GM15510 (cell line): ENCODE results near the gene LIN52.

Source experiments
- POLR2A ChIP-seq: IDR thresholded peaks from 3 replicates; pipeline ENCODE4 v1.6.1; 2011; ENCODE audit warnings: borderline replicate concordance; ENCODE audit not compliant: insufficient read length; ENCODE audit errors: extremely low read depth

LIN52 gene

DNA sequence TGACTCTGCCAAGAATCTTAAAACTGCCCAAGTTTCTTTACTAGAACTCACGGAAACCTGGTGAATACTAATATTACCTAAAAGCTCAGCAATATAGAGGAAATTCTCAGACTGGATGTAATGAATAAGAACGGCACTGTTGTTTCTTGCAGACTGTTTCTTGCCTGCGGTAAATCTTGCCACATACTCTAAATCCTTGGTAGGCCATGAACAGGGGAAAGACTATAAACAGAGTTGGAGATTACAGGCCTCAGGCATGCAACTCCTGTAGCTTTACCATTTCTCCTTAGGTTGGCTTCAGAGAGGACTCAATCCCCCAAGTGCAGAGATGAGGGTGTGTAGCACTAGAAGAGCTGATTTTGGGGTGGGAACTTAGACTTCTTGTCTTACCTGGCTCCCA is 1.6 kb upstream of the LIN52 start:
- TF ChIP-seq POLR2A: no peak

DNA sequence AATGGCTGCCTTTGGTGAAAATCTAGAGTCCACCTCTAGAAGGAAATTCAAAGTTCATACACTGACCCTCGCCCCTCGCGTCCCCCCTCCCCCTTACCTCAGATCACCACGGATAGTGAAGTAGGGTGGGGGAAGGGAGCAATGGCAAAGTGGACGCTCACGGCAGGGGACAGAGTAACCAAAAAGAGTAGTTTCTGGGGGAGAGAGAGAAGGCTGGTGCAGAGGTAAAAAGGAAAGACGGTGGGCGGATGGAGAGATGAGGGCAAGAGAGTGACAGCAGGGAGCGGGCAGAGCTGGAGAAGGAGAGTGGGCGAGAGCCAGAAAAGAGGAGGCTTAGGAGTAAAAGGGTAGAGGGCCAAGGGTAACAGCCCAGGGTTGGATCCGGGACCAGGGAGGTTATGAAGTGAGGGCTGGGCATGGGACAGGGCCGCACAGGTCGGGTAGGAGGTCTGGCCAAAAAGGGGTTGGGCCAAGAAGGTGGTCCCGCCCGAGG is 926 bp upstream of the LIN52 start:
- no peak for TF ChIP-seq POLR2A

DNA sequence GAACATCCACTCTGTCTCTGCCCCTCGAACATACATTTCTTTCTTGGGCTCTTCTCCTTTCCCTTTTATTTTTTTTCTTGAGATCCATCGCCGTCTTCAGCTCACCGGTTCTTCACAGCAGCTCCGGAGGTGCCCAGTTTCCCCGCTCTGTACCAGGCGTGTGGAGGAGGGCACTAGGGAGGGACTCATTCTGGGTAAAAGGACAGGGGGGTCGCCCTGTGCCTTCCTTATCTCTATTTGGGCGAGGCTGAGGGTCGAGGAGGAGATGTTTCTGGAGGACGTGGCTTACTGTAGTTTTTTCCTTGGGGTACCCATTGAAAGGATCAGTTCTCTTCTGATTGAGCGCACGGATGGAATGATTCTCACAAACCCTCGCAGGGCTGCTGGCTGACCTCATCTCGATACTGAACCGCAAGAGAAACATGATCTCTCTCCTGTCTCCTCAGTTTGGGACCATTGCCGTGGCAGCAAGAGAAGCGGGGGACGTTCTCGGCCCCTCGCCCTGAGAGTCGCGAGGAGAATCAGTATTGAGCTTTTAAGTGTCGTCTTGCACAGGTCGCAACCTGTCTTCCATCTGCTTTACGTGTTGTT is 386 bp downstream of the LIN52 start:
- no peak for TF ChIP-seq POLR2A

DNA sequence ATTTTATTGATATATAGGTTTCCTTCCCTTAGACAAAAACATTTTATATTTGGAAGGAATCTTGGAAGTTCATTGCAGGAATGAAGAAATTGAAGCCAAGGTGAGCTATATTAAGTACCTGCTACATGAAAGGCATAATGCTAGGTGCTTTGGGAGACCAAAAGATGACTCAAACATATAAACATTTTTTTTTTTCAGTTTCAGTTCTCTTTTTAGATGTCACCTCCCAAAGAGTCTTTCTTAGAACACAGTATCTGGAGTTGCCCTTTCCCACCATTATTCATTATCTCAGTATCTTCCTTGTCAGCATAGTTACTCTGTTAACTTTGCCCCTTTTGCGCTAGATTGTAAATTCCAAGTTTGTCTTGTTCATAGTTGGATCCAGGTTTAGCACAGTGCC is 1.1 kb downstream of the LIN52 start:
- no peak for TF ChIP-seq POLR2A

DNA sequence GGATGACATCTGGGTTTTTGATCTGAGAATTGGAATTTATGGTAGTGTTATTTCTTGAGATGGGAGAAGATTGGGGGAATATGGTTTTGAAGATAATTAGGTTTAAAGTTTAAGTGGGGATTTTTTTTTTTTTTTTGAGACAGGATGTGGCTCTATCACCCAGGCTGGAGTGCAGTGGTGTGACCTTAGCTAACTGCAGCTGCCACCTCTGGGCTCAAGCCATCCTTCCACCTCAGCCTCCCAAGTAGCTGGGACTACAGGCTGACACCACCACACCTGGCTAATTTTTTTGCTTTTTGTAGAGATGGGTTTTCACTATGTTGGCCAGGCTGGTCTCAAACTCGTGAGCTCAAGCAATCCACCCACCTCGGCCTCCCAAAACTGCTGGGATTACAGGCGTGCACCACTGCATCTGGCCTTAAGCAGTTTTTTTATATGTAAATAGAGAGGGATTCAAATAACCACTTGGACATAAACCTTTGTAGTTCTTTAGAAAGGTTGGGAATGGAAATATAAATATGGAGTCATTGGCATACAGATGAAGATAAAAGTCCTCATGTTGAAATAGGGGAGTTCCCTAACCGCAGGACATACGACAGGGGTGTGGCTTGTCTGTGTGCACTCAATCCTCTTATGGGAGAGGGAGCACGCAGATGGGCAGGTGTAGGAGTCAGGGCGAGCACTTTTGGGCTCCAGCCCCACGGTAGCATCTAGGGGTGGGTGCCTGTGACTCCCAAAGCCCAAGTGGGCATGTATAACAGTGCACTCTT is 4.7 kb downstream of the LIN52 start:
- no peak for TF ChIP-seq POLR2A

DNA sequence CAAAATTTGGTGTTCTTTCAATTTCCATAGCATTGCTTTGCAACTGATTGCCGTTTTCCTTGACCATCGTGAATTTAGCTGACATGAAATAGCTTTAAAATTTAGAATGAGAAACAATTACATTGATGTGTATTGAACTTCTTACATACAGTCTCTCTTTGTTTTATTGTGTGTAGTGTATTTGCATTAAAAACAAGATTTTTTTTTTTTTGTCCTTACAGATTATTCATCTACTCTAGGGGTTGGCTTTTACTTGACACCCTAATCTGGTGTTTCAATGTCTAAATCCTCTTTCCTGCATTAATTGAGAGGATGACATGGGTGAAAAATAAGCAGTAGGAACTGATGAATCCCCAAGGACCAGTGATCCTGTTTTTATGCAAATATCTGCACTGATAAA is 20.6 kb downstream of the LIN52 start:
- no peak for TF ChIP-seq POLR2A

DNA sequence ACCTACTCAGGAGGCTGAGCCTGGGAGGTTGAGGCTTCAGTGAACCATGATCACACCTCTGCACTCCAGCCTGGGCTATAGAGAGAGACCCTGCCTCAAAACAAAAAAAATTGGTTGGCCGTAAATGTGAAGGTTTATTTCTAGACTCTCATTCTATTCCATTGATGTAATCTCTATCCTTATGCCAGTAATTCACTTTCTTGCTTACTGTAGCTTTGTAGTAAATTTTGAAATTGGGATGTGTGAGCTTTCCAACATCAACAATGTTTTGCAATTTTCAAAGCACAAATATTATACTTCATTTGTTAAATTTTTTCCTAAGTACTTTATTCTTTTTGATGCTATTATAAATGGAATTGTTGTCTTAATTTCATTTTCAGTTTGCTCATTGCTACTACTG is 24.6 kb downstream of the LIN52 start:
- TF ChIP-seq POLR2A: no peak

DNA sequence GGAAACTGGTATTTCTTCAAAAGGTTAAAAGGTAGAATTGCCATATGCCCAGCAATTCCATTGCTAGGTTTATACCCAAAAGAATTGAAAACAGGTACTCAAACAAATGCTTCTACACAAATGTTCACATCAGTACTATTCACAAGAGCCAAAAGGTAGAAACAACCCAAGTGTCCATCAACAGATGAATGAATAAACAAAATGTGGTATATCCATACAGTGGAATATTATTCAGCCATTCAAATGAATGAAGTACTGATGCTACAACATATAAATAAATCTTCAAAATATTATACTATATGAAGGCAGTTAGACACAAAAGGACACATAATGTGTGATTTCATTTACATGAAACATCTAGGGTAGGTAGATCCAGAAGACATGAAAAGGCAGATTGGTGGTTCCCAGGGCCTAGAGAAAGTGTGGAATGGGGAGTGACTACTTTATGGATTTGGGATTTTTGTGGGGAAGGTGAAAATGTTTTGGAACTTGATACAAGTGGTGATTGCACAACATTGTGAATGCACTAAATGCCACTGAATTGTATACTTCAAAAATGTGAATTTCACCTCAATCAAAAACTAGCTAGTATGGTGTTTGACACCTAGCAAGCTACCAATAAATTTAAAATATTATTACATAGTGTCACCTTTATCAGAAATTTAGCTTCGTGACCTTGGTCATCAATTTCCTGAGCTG is 41.7 kb downstream of the LIN52 start:
- TF ChIP-seq POLR2A: no peak

DNA sequence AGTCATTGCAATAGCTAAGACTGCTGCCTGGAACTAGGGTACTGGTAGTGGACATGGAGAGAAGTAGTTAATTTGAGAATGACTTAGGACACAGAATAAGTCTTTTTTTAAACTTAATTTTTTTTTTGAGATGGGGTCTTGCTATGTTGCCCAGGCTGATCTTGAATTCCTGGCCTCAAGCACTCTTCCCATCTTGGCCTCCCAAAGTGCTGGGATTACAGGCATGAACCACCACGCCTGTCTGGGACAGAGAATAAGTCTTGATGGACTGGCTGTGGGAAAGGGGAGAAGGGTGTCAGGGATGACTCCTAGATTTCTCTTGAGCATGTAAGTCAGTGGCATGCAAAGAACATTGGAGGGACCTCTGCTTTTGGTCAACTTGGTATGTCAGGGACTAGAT is 42.9 kb downstream of the LIN52 start:
- no peak for TF ChIP-seq POLR2A

DNA sequence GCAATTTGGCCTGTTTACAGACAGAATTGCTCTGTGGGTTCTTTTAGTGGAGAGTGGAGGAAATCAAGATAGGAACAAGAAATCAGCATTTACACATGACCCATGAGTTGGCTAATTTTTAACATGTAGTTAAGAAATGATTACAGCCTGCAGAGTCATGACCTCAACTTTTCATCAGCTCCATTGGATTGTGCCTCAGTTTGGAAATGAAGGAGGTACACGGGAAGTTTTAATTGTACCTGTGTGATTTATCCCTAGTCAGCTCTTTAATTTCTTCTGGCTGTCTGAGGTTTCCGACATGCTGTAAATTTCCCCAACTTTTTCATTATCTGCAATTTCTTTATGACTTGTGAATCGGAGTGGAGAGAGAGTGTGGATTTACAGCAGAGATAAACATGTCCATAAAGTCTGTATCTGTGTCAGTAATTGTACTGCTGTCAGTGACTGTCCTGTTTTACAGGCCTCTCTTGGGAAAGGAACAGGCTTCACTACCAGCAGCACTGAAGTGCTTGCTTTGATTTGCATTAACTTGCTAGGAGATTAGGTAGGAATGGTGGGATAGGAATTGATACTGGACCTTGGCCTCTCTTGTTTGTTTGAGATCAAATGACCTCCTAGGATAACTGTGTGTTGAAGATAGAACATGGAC is 49.2 kb downstream of the LIN52 start:
- no peak for TF ChIP-seq POLR2A

DNA sequence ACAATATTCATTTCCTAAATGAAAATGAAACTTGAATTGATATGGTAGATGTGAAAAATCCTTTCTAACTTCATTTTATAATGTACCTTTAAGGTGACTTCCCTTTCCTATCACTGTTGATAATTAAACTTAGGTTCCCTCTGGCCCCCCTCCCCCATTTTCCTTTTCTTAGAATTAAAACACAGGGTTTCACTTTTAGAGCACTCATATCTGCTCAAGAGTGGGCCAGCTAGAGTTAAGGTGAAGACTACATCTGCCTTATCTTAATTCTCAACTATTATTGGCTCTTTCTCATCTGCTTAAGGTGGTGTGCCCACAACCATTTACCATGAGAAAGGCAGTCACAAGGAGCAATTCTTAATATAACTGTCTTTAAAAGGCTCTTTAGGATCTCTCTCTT is 49.7 kb downstream of the LIN52 start:
- TF ChIP-seq POLR2A: no peak

DNA sequence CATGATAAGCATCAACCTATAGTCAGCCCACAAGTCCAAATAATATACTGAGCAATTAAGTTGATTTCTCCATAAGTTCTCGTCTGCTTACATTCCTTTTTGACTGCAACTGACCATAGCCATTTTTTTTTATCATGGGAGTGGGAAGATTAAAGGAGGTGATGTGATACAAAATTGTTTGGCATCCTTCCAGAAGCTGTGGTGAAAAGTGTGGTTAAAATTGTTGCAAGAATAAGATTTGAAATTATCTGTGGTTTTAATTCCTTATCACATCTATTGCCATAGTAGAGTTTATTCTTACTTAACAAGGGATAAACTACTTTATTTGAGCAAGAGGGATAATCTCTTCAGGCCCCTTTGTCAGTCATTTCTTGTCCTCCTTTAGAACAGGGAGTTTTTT is 50.7 kb downstream of the LIN52 start:
- no peak for TF ChIP-seq POLR2A

DNA sequence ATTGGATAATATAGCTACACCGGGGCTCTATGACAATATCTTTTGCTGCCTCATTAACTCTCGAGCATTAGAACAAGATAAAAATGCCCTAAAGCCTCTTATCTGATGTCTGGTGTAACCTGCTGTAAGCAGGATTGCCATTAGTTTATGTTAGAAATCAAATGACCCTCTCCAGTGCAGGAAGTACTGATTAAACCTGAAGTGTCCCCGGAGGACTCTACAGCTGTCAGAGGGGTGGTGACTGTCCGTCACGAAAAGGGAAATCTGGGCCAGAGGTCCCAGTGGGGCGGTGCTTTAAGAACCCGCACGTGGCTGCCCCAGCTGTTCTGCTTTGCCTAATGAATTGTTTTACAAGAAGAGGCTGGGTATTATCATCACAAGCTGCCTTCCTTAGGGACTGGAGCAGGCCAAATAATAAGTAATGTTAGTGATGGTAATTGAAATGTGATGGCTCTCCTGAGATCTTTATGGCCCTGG is 55.7 kb downstream of the LIN52 start:
- no peak for TF ChIP-seq POLR2A

DNA sequence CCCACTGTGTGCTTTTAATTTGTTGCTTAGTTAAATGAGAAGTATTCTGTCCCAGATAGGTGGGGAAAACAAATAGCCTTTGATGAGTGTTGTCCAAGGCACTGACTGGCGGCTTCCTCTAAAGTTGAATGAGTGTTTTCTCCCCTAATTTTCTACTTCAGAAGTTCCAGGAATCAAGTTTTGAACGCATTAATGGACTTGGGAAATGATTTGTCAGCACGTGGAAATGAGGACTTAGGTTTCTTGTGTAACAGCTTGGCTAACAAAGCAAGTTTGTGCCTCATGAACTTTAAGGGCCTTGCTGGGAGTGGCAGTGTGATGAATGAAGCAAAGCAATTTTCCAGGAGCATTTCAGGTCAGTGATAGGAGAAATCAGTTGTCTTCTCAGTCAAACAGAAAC is 56.9 kb downstream of the LIN52 start:
- TF ChIP-seq POLR2A: no peak

DNA sequence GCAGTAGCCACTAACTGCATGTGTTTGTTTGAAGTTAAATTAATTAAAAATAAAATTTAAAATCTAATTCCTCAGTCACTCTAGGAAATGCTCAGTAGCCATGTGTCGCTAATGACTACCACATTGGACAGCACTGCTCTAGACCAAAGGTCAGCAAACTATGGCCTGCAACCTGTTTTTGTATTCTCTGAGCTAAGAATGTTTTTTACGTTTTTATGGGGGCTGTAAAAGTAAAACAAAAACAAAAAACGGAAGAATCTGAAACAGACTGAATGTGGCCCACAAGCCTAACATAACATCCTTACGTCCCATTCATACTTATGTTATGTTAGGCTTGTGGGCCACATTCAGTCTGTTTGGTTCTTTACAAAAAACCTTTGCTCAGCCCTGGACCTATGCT is 57.8 kb downstream of the LIN52 start:
- no peak for TF ChIP-seq POLR2A
